Osteocyte (in vitro differentiated cells): ENCODE results near the gene DISP1. TPM values are rescaled to one million over a fixed set of nuclear protein-coding genes. Genes with fewer than 3 reads are reported as not detected.

Source experiments
- DNase-seq: peaks from one replicate; pipeline ENCODE4 v3.0.0; 2021; ENCODE audit warnings: mixed read lengths; ENCODE audit not compliant: unreplicated experiment; ENCODE audit errors: extremely low spot score
- H3K27ac Mint-ChIP-seq: one replicate; pipeline ENCODE4 v1.8.0; 2021; ENCODE audit warnings: mild to moderate bottlenecking, mixed read lengths; ENCODE audit not compliant: unreplicated experiment
- H3K27me3 Mint-ChIP-seq: one replicate; pipeline ENCODE4 v1.8.0; 2021; ENCODE audit warnings: mixed read lengths; ENCODE audit not compliant: unreplicated experiment
- H3K36me3 Mint-ChIP-seq: one replicate; pipeline ENCODE4 v1.8.0; 2021; ENCODE audit warnings: mixed read lengths; ENCODE audit not compliant: unreplicated experiment
- H3K4me1 Mint-ChIP-seq: one replicate; pipeline ENCODE4 v1.8.0; 2021; ENCODE audit warnings: mixed read lengths; ENCODE audit not compliant: unreplicated experiment
- H3K4me3 Mint-ChIP-seq: one replicate; pipeline ENCODE4 v1.8.0; 2021; ENCODE audit warnings: mild to moderate bottlenecking, moderate library complexity, mixed read lengths; ENCODE audit not compliant: unreplicated experiment
- H3K9me3 Mint-ChIP-seq: one replicate; pipeline ENCODE4 v1.8.0; 2021; ENCODE audit warnings: mixed read lengths; ENCODE audit not compliant: unreplicated experiment
- long read RNA-seq: library from polyadenylated mRNA; unstranded; transcript quantifications from one replicate; pipeline ENCODE4 v2.0.0, GENCODE V29; 2021
- total RNA-seq: library from RNA; stranded (reverse); gene quantifications from 2 replicates; pipeline ENCODE4 v1.2.1, GENCODE V29; 2021
- TF ChIP-seq, protein P1 (sequence below): fragments of 200-600 bp; sonication (generic); IDR thresholded peaks from 2 replicates; pipeline ENCODE4 v1.5.0; 2021; ENCODE audit warnings: antibody characterized with exemption, mild to moderate bottlenecking, moderate library complexity

The DISP1 gene, protein sequence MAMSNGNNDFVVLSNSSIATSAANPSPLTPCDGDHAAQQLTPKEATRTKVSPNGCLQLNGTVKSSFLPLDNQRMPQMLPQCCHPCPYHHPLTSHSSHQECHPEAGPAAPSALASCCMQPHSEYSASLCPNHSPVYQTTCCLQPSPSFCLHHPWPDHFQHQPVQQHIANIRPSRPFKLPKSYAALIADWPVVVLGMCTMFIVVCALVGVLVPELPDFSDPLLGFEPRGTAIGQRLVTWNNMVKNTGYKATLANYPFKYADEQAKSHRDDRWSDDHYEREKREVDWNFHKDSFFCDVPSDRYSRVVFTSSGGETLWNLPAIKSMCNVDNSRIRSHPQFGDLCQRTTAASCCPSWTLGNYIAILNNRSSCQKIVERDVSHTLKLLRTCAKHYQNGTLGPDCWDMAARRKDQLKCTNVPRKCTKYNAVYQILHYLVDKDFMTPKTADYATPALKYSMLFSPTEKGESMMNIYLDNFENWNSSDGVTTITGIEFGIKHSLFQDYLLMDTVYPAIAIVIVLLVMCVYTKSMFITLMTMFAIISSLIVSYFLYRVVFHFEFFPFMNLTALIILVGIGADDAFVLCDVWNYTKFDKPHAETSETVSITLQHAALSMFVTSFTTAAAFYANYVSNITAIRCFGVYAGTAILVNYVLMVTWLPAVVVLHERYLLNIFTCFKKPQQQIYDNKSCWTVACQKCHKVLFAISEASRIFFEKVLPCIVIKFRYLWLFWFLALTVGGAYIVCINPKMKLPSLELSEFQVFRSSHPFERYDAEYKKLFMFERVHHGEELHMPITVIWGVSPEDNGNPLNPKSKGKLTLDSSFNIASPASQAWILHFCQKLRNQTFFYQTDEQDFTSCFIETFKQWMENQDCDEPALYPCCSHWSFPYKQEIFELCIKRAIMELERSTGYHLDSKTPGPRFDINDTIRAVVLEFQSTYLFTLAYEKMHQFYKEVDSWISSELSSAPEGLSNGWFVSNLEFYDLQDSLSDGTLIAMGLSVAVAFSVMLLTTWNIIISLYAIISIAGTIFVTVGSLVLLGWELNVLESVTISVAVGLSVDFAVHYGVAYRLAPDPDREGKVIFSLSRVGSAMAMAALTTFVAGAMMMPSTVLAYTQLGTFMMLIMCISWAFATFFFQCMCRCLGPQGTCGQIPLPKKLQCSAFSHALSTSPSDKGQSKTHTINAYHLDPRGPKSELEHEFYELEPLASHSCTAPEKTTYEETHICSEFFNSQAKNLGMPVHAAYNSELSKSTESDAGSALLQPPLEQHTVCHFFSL (N-terminal part only)
- 4.1 and 4.9 TPM in 2 replicates for total RNA-seq
- long read RNA-seq, full-length matches to known transcripts: 1 of 4 reads
- long read RNA-seq, partial matches to known transcripts: 0 of 4 reads
- long read RNA-seq, other reads (novel, unspliced or antisense): 3 of 4 reads

DNA sequence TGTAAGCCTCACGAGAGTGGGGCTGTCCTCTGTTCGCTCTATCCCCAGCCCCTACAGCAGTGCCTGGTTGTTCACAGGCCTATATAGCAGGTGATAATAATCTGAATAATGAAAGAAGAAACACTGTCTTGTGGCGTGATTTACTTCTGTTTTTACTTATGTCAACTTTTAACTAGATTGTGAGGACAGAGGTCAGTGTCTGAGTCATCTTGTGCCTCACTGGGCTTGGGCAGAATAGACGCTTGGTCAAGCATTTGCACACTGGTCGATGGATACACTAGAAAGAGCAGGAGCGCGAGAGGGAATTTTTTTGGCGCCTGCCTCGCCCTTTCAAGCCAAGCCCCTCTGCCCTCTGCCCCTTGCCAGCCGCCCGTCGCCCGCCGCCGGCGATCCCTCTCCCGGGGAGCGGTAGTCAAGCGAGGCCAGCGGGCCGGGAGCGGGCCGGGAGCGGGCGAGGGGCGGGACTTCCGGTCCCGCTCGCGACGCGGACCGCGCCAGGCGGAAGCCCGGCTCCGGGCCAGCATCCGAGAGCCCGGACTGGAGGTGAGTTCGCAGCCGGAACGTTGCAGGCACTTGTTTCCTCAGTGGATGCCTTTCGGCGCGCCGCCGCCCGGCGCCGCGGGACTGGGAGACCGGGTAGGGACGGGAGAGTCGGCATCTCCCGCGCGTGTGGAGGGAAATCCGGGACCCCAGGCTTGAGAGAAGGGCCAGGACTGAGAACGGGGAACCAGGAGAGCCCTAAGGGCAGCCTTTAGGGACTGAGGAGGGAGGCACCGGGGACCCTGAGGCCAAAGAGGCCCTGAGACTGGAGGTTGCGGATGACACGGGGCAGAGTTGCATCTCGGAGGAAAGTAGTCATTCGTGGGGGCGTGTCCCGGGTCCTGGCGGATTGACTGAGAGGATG lies at the start of gene DISP1:
DISP1 (plus strand) TSS at position 504 of the 904 bp plus-strand sequence. CDS start 127,785 bp downstream, outside the sequence.
- peak within 1 kb of the TSS; percentile 87 for H3K27ac Mint-ChIP-seq
- H3K36me3 Mint-ChIP-seq: no peaks in the 10 kb centered on the region
- peak within 1 kb of the TSS; percentile 92 for H3K4me3 Mint-ChIP-seq
- H3K27me3 Mint-ChIP-seq: no peaks in the 10 kb centered on the region
- H3K4me1 Mint-ChIP-seq: peaks cover 32% of the 10 kb centered on the region
- peak; percentile 89 for DNase-seq
- H3K9me3 Mint-ChIP-seq: no peaks in the 10 kb centered on the region
- TF ChIP-seq, protein P1, sequence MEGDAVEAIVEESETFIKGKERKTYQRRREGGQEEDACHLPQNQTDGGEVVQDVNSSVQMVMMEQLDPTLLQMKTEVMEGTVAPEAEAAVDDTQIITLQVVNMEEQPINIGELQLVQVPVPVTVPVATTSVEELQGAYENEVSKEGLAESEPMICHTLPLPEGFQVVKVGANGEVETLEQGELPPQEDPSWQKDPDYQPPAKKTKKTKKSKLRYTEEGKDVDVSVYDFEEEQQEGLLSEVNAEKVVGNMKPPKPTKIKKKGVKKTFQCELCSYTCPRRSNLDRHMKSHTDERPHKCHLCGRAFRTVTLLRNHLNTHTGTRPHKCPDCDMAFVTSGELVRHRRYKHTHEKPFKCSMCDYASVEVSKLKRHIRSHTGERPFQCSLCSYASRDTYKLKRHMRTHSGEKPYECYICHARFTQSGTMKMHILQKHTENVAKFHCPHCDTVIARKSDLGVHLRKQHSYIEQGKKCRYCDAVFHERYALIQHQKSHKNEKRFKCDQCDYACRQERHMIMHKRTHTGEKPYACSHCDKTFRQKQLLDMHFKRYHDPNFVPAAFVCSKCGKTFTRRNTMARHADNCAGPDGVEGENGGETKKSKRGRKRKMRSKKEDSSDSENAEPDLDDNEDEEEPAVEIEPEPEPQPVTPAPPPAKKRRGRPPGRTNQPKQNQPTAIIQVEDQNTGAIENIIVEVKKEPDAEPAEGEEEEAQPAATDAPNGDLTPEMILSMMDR: no peak

DNA sequence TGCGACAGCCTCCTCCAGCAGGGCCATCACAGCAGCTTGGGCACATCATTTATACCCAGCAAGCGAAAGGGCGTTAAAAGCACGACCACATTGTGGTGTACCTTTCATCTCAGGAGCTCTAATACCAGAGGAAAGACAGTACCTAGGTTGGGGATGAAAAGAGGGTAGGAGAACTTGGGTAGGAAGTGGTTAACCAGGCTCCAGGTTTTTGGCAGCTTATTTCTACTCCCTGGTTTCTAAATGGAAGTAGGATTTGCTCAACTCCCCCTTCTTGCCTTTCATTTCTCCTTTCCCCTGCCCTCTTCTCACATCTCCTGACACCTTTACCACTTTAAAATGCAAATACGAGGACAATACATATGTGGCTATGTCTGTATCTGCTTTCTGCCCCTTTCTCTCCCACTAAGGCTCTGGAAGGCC lies 47.7 kb upstream of the DISP1 start:
- peaks cover 6% of the 10 kb centered on the region for H3K4me1 Mint-ChIP-seq
- H3K9me3 Mint-ChIP-seq: peaks cover 10% of the 10 kb centered on the region
- H3K27ac Mint-ChIP-seq: no peak overlapping the region
- TF ChIP-seq, protein P1: no peak
- no peak for DNase-seq
- no peaks in the 10 kb centered on the region for H3K36me3 Mint-ChIP-seq
- no peak overlapping the region for H3K4me3 Mint-ChIP-seq
- peaks cover 7% of the 10 kb centered on the region for H3K27me3 Mint-ChIP-seq

DNA sequence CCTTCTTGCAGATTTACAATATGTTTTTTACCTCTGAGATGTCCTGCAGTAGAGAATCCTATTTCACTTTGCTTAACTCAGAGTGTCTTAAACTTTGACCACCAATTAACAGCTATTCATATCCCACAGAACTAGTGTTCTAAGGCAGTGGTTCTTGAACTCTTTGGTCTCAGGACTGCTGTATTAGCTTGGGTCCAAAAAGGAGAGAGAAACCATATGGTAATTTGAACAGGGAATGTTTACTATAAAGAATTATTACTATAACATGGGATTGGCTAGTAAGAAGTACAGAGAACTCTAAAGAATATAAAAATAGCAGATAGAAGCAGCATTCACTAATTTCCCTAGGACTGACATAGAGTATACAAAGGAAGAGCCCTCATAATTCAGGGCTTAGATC lies 46.2 kb upstream of the DISP1 start:
- TF ChIP-seq, protein P1: no peak
- H3K4me3 Mint-ChIP-seq: no peak overlapping the region
- DNase-seq: no peak
- H3K9me3 Mint-ChIP-seq: peaks cover 10% of the 10 kb centered on the region
- peaks cover 17% of the 10 kb centered on the region for H3K4me1 Mint-ChIP-seq
- H3K27ac Mint-ChIP-seq: no peak overlapping the region
- no peaks in the 10 kb centered on the region for H3K36me3 Mint-ChIP-seq
- H3K27me3 Mint-ChIP-seq: peaks cover 6% of the 10 kb centered on the region

DNA sequence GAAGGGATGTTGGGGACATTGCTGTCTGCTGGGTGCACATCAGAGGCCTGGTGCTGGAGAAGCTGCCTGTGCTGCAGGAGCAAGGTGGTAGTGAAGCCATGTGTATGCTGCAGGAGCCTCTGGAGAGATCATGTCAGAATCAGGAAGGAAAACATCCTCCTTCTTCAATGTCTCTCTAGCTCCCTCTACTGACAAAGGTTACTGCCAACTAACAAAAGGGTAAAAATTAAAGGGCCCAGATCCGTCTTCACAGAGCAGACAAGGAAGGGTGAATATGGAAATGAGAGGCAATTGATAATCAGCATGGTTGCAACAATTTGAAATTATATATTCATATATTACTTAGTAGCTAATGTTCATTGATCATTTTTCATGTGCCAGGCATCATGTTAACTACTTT lies 45.7 kb upstream of the DISP1 start:
- Mint-ChIP-seq H3K4me1 (peaks cover 17% of the 10 kb centered on the region), H3K4me3 (no peak overlapping the region), H3K27me3 (peaks cover 3% of the 10 kb centered on the region), H3K36me3 (no peaks in the 10 kb centered on the region), H3K27ac (no peak overlapping the region), H3K9me3 (peaks cover 10% of the 10 kb centered on the region)
- TF ChIP-seq, protein P1: no peak
- DNase-seq: no peak
